Body of pancreas (tissue), 4 donors: ENCODE measurements around the gene FAM107B.

Source experiments
- POLR2A ChIP-seq, 3 donors: fragments of 450-650 bp; IDR thresholded peaks; one replicate each; pipeline ENCODE4 v1.6.1; 2016; ENCODE audit warnings: antibody characterized with exemption in 3 of 3, mild to moderate bottlenecking in 2 of 3
- TF ChIP-seq, protein P1 (sequence below), 7 experiments: fragments of 450-650 bp in 4 of 7; fragments of 200-600 bp in 3 of 7; sonication (generic) in 3 of 7; IDR thresholded peaks; one replicate each; pipeline ENCODE4 v1.5.1; 2016 to 2019; ENCODE audit warnings: antibody characterized with exemption in 7 of 7

DNA sequence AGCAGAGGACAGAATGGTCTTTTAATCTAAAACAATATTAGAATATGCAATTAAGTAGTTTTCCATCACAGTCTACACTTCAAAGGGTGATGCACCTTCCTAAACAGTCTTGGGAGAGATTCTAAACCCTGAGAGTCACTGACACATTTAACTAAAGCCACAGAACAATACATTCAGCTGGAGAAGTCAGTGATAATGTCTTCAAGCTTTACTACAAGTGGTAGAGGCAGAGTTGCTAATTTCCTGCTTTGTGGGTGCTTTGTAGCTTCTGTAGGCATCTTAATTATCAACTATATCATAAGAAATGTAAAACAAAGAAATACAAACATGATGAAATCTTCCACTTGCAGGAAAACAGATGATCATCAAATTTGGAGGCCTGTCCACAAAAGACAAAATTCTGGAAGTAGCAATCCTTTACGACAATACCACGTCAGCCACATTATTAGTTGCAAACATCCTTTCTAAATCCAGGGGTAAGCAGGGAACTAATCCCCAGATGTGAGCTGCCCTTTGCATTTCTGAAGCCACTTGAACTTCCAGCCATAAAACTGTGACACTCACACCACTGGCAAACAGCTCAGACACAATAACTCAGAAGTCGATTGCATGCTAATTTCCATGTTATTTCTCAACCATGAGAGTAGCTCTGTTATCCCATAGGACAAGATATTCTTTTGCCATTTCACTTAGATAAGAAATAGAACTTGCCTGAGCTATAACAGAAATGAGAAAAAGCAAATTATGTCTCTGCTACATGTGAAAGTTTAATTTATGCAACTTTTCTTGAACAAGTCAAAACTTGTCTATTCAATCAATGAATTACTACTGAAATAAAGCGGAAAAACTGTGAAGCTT, 212.2 kb downstream of the FAM107B start:
- TF ChIP-seq, protein P1, sequence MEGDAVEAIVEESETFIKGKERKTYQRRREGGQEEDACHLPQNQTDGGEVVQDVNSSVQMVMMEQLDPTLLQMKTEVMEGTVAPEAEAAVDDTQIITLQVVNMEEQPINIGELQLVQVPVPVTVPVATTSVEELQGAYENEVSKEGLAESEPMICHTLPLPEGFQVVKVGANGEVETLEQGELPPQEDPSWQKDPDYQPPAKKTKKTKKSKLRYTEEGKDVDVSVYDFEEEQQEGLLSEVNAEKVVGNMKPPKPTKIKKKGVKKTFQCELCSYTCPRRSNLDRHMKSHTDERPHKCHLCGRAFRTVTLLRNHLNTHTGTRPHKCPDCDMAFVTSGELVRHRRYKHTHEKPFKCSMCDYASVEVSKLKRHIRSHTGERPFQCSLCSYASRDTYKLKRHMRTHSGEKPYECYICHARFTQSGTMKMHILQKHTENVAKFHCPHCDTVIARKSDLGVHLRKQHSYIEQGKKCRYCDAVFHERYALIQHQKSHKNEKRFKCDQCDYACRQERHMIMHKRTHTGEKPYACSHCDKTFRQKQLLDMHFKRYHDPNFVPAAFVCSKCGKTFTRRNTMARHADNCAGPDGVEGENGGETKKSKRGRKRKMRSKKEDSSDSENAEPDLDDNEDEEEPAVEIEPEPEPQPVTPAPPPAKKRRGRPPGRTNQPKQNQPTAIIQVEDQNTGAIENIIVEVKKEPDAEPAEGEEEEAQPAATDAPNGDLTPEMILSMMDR (IDR thresholded peaks at IDR 0.05) = no peak
- TF ChIP-seq POLR2A (IDR thresholded peaks at IDR 0.05) = no peak
